K562 (cell line): ENCODE results near the gene MLLT3. TPM values are rescaled to one million over a fixed set of nuclear protein-coding genes. Genes with fewer than 3 reads are reported as not detected.

Experiments used
- BACH1 ChIP-seq: fragments of 200-800 bp; sonication (Bioruptor generic); IDR thresholded peaks from 2 replicates; pipeline ENCODE4 v1.6.1; 2016; ENCODE audit warnings: missing genetic modification characterization, missing compliant biosample characterization
- CREB3L1 ChIP-seq: fragments of 450-650 bp; IDR thresholded peaks from 2 replicates; pipeline ENCODE4 v1.6.1; 2014; ENCODE audit warnings: low read depth, mild to moderate bottlenecking, moderate library complexity, borderline replicate concordance
- ETV6 ChIP-seq, 3 experiments: fragments of 150-350 bp in 1 of 3; sonication (generic) in 1 of 3; formaldehyde crosslinking in 1 of 3; IDR thresholded peaks; 2 replicates each; pipeline versions ENCODE4 v1.6.1 to v1.8.0; 2014 to 2022; ENCODE audit warnings: borderline replicate concordance in 2 of 3, low read depth in 2 of 3, antibody characterized with exemption in 1 of 3, low read length in 1 of 3, mild to moderate bottlenecking in 1 of 3, missing genetic modification reagents in 1 of 3
- JUN ChIP-seq, 2 experiments: sonication (generic) in 1 of 2; formaldehyde crosslinking in 1 of 2; IDR thresholded peaks; 2 replicates each; pipeline versions ENCODE4 v1.6.1 to v1.8.0; 2012 to 2022; ENCODE audit warnings: borderline replicate concordance in 2 of 2, mild to moderate bottlenecking in 2 of 2, improper control_type of control experiment in 1 of 2, low read depth in 1 of 2, low read length in 1 of 2, missing genetic modification reagents in 1 of 2
- NELFE ChIP-seq: IDR thresholded peaks from 2 replicates; pipeline ENCODE4 v1.6.1; 2011; ENCODE audit warnings: mild to moderate bottlenecking; ENCODE audit not compliant: insufficient read depth, insufficient read length
- RBM15 ChIP-seq: fragments of 200-400 bp; formaldehyde crosslinking; IDR thresholded peaks from 2 replicates; pipeline ENCODE4 v1.6.1; 2018; ENCODE audit warnings: mild to moderate bottlenecking, low read length, moderate library complexity; ENCODE audit not compliant: insufficient read depth
- UBTF ChIP-seq, 2 experiments: IDR thresholded peaks; 2 replicates each; pipeline ENCODE4 v1.6.1; 2012; ENCODE audit warnings: improper control_type of control experiment in 2 of 2, low read depth in 2 of 2, low read length in 2 of 2, borderline replicate concordance in 1 of 2
- polyA plus RNA-seq, 8 experiments: library from polyadenylated mRNA; depleted of rRNA in 4 of 8; stranded (reverse) in 5 of 8; unstranded in 3 of 8; fragments of >200 nt; fragmentation: Nextera tagmentation in 2 of 8; fragmentation: Illumina TruSeq in 1 of 8; extraction: Ambion mirVana in 2 of 8; extraction: Trizol in 1 of 8; gene quantifications; 2 replicates each; pipeline versions ENCODE4 v1.2.1 to v1.2.3, GENCODE V29; 2011 to 2014; ENCODE audit warnings: inconsistent platforms in 1 of 8, missing spikeins in 1 of 8
- total RNA-seq, 7 experiments: library from RNA; depleted of rRNA in 6 of 7; stranded (reverse); fragments of >200 nt in 6 of 7; fragmentation: Illumina TruSeq in 2 of 7; extraction: Trizol in 2 of 7; gene quantifications; 2 replicates each; pipeline versions ENCODE4 v1.2.1 to v1.2.3, GENCODE V29; 2011 to 2021; ENCODE audit warnings: low replicate concordance in 1 of 7
- TF ChIP-seq, protein P1 (sequence below): fragments of 450-650 bp; IDR thresholded peaks from one replicate; pipeline ENCODE4 v1.6.1; 2018; ENCODE audit warnings: mild to moderate bottlenecking, moderate library complexity; ENCODE audit not compliant: partially characterized antibody

Gene MLLT3
- total and polyA plus RNA-seq, 9 of the 15 experiments (the other 6 are each of a cell fraction or from before 2014, with no cell fraction given): 0.07 to 0.42 (median 0.22) TPM; not detected in 4

DNA sequence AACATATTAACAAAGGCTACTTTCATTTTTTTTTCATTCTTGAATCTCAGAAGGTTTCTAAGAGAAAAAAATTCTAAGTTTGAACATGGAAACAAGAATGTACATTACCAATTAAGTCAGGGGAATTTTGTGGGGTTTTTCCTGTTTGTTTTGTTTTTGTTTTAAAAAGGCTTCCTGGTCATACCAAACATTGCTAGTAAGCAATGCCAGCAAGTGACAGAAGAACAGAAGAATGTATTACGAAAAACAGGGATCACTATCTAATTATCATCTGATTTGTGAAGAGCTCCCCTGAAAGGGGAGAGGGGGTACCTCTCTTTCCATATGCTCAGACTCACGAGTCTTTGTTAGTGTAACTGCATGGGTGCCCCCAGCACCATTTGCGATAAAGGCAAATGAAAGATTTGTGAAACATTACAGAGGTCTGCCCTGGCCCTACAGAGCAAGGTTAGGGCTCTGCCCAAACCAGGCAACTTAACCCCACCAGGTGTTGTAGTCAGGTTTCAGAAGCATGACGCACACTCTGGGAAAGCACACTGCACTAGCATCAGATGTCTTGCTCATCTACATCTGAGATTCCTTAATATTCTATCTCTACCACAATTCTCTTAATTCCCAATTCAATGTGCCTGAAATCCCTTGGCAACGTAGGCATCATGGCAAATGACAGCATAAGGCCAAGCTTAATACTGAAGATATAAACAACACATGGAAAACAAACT lies 268.2 kb downstream of the MLLT3 start (continued):
- TF ChIP-seq, protein P1, sequence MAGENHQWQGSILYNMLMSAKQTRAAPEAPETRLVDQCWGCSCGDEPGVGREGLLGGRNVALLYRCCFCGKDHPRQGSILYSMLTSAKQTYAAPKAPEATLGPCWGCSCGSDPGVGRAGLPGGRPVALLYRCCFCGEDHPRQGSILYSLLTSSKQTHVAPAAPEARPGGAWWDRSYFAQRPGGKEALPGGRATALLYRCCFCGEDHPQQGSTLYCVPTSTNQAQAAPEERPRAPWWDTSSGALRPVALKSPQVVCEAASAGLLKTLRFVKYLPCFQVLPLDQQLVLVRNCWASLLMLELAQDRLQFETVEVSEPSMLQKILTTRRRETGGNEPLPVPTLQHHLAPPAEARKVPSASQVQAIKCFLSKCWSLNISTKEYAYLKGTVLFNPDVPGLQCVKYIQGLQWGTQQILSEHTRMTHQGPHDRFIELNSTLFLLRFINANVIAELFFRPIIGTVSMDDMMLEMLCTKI: no peak
- TF ChIP-seq BACH1 (tag): no peak
- no peak for TF ChIP-seq UBTF (IDR thresholded peaks at IDR 0.05; ENCODE audit: borderline replicate concordance in 1 of 2, low read depth in 2 of 2, low read length in 2 of 2)
- TF ChIP-seq NELFE: no peak
- no peak for TF ChIP-seq ETV6 (IDR thresholded peaks at IDR 0.05; ENCODE audit: borderline replicate concordance in 1 of 2, low read depth in 2 of 2, low read length in 1 of 2)
- TF ChIP-seq ETV6 (CRISPR knock-in tag; IDR thresholded peaks at IDR 0.05; ENCODE audit: borderline replicate concordance): no peak
- no peak for TF ChIP-seq RBM15
- no peak for TF ChIP-seq JUN (IDR thresholded peaks at IDR 0.05; ENCODE audit: borderline replicate concordance, low read depth, low read length)
- no peak for TF ChIP-seq JUN (CRISPR knock-in tag; IDR thresholded peaks at IDR 0.05; ENCODE audit: borderline replicate concordance)
- TF ChIP-seq CREB3L1: no peak
